Measurements from ENCODE around the gene BCAS1. TPM values are rescaled to one million over a fixed set of nuclear protein-coding genes. Genes with fewer than 3 reads are reported as not detected.
A peak's percentile ranks its signal among the peaks of the same experiment; 100 is the strongest.

The BCAS1 gene
- polyA plus RNA-seq, 3 donors from 2014 or later = 0.56 to 0.57 TPM; not detected in 1

DNA sequence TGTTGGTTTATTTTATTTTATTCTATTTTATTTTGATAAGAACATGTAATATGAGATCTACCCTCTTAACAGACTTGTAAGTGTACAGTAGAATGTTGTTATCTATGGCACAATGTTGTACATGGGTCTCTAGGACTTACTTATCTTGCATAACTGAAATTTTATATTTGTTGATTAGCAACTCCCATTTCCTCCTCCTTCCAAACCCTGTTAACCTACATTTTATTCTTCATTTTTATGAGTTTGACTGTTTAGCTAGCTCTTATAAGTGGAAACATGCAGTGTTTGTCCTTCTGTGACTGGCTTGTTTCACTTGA lies 37.9 kb upstream of the BCAS1 start:
- H3K4me1 Mint-ChIP-seq = peaks cover 1 to 3% of the 10 kb centered on the region in 2 donors
- H3K4me3 Mint-ChIP-seq = no peak overlapping the region
- no peaks in the 10 kb centered on the region for H3K9me3 Mint-ChIP-seq
- peaks cover 2 to 11% (median 8%) of the 10 kb centered on the region in 3 donors for H3K27me3 Mint-ChIP-seq (ENCODE audit: low read depth in 3 of 3)
- H3K27ac Mint-ChIP-seq = no peak overlapping the region
- no peaks in the 10 kb centered on the region for H3K36me3 Mint-ChIP-seq
- DNase-seq = no peak

DNA sequence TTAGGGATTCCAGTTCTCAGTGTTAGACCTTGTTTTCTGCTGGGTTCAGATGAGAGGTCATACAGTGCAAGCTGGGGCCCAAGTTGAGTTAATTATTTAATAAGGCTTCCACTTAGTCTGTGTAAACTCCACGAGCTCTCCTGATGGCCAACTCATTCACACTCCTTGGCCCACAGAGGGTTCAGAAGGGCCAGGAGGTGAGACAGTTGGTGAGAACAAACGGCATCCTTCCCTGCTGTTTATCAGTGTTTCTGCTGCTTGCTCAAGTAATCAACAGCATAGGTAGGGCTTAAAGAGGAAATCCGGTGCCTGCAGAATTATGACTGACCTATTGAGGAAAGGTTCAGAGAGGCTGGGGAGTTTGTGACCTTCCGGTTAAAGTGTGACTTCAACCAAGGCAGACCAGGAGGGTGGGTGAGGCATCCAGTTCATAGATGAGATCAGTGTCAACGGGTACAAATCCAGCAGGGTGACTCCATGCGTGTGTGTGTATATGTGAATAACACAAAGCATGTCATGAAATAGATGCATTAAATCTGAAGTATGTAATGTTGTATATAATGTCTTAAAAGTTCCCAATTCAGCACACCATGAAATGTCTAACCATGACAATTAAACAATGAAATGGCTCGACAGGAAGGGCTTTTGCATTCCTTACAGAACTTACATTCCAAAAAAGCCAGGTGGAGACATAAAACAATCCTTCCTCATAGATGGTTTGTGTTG lies 37.4 kb upstream of the BCAS1 start:
- no peak for DNase-seq
- peaks cover 2 to 5% of the 10 kb centered on the region in 2 donors for H3K4me1 Mint-ChIP-seq
- no peak overlapping the region for H3K4me3 Mint-ChIP-seq
- peaks cover 2 to 11% (median 8%) of the 10 kb centered on the region in 3 donors for H3K27me3 Mint-ChIP-seq (ENCODE audit: low read depth in 3 of 3)
- no peaks in the 10 kb centered on the region for H3K36me3 Mint-ChIP-seq
- no peaks in the 10 kb centered on the region for H3K9me3 Mint-ChIP-seq
- H3K27ac Mint-ChIP-seq = no peak overlapping the region

DNA sequence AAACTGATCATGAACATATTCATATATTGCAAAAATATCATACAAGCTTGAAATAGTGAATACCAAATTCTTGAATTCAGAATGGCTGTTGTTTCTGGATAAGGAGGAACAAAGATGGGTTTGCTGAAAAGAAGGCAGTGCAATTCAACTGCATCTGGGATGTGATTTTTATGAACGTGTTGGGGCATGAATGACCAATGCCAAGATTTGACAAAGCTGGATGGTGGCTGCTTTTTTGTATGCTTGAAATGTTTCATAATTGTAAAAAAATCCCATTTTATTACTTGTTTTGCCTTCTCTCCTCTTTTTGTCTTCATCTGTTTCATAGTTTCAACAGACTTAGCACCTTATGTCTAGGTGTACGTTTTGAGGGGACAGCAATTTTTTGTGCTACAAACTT lies 36.8 kb upstream of the BCAS1 start:
- H3K4me1 Mint-ChIP-seq = peaks cover 2 to 5% of the 10 kb centered on the region in 2 donors
- no peak overlapping the region for H3K4me3 Mint-ChIP-seq
- H3K27ac Mint-ChIP-seq = no peak overlapping the region
- no peaks in the 10 kb centered on the region for H3K9me3 Mint-ChIP-seq
- DNase-seq = no peak
- H3K36me3 Mint-ChIP-seq = no peaks in the 10 kb centered on the region
- peaks cover 2 to 11% (median 8%) of the 10 kb centered on the region in 3 donors for H3K27me3 Mint-ChIP-seq (ENCODE audit: low read depth in 3 of 3)

DNA sequence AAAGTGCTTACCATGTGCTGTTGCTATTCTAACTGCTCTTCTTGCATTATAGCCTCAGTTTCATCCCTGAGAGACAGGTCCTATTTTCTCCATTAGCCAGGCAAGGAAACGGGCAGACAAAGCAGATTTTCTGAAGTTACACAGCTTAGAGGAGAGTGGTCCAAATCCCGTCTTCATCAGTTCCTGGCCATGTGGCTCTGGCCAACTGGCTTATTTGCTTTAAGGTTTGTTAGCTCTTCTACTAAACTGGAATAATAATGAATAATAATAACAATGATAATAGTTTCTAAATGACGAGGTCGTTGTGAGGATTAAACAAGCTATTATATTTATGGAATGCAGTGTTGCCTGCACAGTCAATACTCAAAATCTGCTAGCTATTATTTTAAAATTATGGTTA lies 35.8 kb upstream of the BCAS1 start:
- H3K36me3 Mint-ChIP-seq = no peaks in the 10 kb centered on the region
- H3K4me3 Mint-ChIP-seq = no peak overlapping the region
- peaks cover 2 to 5% of the 10 kb centered on the region in 2 donors for H3K4me1 Mint-ChIP-seq
- no peak overlapping the region for H3K27ac Mint-ChIP-seq
- DNase-seq = no peak
- peaks cover 2 to 11% (median 8%) of the 10 kb centered on the region in 3 donors for H3K27me3 Mint-ChIP-seq (ENCODE audit: low read depth in 3 of 3)
- H3K9me3 Mint-ChIP-seq = no peaks in the 10 kb centered on the region

DNA sequence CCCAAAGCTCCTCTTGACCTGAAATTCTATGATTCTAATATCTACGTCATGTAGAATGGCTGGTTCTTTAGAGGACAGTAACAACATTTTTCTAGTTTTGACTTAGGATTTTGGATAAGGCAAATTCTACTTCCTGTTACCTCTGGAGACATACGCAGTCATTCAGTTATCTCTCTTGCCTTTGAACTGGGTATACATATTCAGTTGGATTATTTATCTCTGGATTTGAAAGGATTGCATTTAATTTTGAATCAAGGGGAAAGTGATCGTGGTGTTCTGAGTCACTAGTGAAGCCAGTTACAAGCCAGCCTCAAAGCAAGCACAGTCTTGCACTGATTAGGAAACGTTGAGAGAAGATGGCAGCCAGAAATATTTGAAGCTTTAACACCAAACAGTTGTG lies 35.3 kb upstream of the BCAS1 start:
- Mint-ChIP-seq H3K4me1 (peaks cover 2 to 5% of the 10 kb centered on the region in 2 donors), H3K36me3 (no peaks in the 10 kb centered on the region), H3K4me3 (no peak overlapping the region), H3K27ac (no peak overlapping the region), H3K27me3 (ENCODE audit: low read depth in 3 of 3) (peaks cover 2 to 11% (median 8%) of the 10 kb centered on the region in 3 donors), H3K9me3 (no peaks in the 10 kb centered on the region)
- DNase-seq = no peak

DNA sequence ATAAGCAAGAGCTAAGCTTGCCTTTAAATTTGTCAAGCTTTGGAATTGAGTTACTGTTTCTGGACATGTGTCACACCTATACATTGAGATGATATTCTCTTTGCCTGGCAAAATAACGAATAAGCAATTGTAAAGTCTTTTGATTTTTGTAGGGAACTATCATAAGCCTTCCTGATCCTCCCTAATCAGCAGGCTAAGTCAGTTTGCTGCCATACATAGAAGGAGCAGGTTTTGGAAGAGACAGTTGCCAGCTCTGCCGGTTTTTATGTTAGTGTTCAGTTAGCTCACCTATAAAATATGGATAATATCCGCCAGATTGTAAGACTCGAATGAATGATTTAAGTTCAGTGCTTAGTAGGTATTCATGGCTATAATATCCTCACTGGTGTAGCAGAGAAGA lies 34.4 kb upstream of the BCAS1 start:
- no peak overlapping the region for H3K4me3 Mint-ChIP-seq
- no peaks in the 10 kb centered on the region for H3K36me3 Mint-ChIP-seq
- peaks cover 2 to 9% (median 8%) of the 10 kb centered on the region in 3 donors for H3K27me3 Mint-ChIP-seq (ENCODE audit: low read depth in 3 of 3)
- no peak overlapping the region for H3K27ac Mint-ChIP-seq
- DNase-seq = no peak
- peaks cover 2 to 5% of the 10 kb centered on the region in 2 donors for H3K4me1 Mint-ChIP-seq
- H3K9me3 Mint-ChIP-seq = no peaks in the 10 kb centered on the region

DNA sequence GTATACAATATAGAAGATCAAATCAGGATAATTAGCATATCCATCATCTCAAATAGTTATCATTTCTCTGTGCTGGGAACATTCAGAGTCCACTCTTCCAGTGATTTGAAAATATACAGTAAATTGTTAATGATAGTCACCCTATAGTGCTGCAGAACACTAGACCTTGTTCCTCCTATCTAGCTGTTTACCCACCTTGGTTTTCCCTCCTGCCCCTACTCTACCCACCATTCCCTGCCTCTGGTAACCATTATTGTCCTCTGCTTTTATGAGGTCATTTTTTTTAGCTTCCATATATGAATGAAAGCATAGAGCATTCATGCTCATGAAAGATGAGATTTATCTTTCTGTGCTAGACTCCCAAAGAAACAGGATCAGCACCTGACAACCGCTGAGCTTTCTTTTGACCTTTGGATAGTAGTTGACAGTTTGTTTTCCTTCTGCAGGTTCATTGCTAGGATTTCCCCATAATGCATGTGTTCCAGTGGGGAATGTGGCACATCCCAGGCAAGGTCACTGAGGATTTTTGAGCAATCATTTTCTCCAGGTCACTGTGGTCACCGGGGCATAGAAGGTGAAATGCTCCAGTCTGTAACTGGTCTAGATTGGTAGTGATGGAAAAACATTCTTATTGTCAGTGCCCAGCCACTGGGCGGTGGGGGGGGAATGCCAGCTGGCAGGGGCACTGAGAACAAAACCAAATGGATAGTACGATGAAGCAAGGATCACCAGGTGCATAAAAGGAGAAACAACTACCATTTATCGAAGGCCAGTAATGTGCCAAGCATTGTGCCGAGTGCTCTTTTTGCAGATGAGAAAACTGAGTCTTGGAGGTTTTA lies 33.6 kb upstream of the BCAS1 start:
- H3K9me3 Mint-ChIP-seq = no peaks in the 10 kb centered on the region
- no peak for DNase-seq
- peaks cover 2 to 9% (median 8%) of the 10 kb centered on the region in 3 donors for H3K27me3 Mint-ChIP-seq (ENCODE audit: low read depth in 3 of 3)
- H3K27ac Mint-ChIP-seq = no peak overlapping the region
- H3K36me3 Mint-ChIP-seq = no peaks in the 10 kb centered on the region
- H3K4me1 Mint-ChIP-seq = peaks cover 2 to 5% of the 10 kb centered on the region in 2 donors
- H3K4me3 Mint-ChIP-seq = no peak overlapping the region

DNA sequence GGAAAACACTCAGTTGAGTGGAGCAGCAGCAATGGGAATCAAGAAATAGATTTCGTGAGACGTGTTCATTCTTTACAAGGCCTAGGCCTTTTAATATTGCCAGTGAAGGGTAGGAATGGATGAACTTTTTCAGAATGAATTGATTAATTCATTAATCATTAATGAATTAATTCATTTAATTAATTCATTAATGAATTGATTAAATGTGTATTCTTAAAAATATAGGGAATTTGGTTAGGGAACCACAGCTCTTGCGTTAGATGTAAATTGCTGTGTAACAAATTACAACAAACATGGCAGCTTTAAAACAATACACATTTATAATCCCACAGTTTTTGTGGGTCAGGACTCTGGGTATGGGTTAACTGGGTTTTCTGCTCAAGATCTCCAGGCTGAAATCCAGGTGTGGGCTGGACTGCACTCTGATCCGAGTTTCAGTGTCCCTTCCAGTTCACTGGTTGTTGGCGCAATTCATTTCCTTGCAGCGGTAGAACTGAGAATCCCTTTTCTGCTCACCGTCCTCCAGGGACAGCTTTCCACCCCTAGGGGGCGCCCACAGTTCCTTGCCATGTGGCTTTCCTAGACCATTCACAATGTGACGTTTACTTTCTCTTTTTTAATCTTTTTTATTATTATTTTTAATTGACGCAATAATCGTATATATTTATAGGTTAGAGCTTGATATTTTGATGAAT lies 32.8 kb upstream of the BCAS1 start:
- no peak overlapping the region for H3K4me3 Mint-ChIP-seq
- peak; percentile 45 to 64 (median 53) for DNase-seq
- no peak overlapping the region for H3K27ac Mint-ChIP-seq
- peaks cover 2 to 5% of the 10 kb centered on the region in 2 donors for H3K4me1 Mint-ChIP-seq
- H3K9me3 Mint-ChIP-seq = no peaks in the 10 kb centered on the region
- no peaks in the 10 kb centered on the region for H3K36me3 Mint-ChIP-seq
- peaks cover 7 to 8% (median 7%) of the 10 kb centered on the region in 3 donors for H3K27me3 Mint-ChIP-seq (ENCODE audit: low read depth in 3 of 3)

DNA sequence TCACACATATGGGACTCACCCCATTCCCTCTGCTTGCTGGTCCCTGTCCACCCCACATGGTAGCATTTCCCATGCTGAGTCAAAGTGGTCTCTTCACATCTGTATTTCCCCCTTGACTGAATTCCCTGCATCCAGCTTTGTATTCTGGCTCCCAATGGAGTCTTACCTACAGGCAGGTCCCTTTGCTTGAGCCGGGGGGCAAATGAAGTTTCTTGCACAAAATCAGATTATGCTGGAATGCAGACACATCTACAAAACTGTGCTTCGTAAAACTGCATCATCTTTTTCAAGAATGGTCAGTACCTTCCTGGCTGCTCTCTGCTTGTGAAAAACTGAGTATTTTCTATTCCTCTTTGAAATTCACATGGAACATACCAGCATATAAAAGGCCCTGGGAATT lies 32.1 kb upstream of the BCAS1 start:
- Mint-ChIP-seq H3K9me3 (no peaks in the 10 kb centered on the region), H3K4me3 (no peak overlapping the region), H3K36me3 (no peaks in the 10 kb centered on the region)

DNA sequence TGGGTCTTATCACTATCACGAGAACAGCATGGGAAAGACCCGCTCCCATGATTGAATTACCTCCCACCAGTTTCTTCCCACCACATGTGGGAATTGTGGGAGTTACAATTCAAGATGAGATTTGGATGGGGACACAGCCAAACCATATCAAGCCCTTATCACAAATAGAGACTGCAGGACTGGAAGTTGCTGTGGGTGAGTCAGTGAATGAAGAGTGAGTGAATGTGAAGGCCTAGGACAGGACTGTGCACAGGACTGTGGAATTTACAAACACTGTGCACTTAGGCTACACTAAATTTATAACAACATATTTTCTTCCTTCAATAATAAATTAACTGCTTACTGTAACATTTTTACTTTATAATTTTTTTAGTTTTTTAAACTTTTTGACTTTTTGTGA lies 30.2 kb upstream of the BCAS1 start:
- Mint-ChIP-seq H3K9me3 (no peaks in the 10 kb centered on the region), H3K27me3 (ENCODE audit: low read depth in 3 of 3) (peaks cover 2 to 10% (median 7%) of the 10 kb centered on the region in 3 donors), H3K36me3 (no peaks in the 10 kb centered on the region), H3K27ac (no peak overlapping the region), H3K4me1 (peaks cover 6 to 13% of the 10 kb centered on the region in 2 donors), H3K4me3 (no peak overlapping the region)
- DNase-seq = no peak

More for the DNA sequence above, 32.1 kb upstream of the BCAS1 start:
- peaks cover 2 to 5% of the 10 kb centered on the region in 2 donors for H3K4me1 Mint-ChIP-seq
- no peak overlapping the region for H3K27ac Mint-ChIP-seq
- peaks cover 3 to 10% (median 7%) of the 10 kb centered on the region in 3 donors for H3K27me3 Mint-ChIP-seq (ENCODE audit: low read depth in 3 of 3)
- no peak for DNase-seq

DNA sequence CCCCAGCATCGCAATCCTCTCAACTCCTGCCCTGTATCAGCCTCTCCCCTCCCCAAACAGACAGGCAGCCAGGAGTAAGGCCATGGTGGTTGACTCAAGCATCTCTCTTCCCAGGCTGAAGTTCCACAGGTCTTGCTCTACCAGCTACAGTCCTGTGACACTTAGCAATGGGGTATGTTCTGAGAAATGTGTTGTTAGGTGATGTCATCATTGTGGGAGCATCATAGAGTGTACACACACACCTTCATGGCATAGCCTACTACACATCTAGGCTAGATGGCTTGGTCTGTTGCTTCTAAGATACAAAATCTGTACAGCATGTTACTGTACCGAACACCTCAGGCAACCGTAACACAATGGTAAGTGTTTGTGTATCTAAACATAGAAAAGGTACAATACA lies 29.5 kb upstream of the BCAS1 start:
- H3K9me3 Mint-ChIP-seq = no peaks in the 10 kb centered on the region
- H3K4me3 Mint-ChIP-seq = no peak overlapping the region
- H3K27me3 Mint-ChIP-seq (ENCODE audit: low read depth in 3 of 3) = peaks cover 2 to 10% (median 6%) of the 10 kb centered on the region in 3 donors
- DNase-seq = no peak
- H3K4me1 Mint-ChIP-seq = peaks cover 6 to 13% of the 10 kb centered on the region in 2 donors
- no peaks in the 10 kb centered on the region for H3K36me3 Mint-ChIP-seq
- H3K27ac Mint-ChIP-seq = peak overlapping the region in 1 of 6 donors; percentile 34

DNA sequence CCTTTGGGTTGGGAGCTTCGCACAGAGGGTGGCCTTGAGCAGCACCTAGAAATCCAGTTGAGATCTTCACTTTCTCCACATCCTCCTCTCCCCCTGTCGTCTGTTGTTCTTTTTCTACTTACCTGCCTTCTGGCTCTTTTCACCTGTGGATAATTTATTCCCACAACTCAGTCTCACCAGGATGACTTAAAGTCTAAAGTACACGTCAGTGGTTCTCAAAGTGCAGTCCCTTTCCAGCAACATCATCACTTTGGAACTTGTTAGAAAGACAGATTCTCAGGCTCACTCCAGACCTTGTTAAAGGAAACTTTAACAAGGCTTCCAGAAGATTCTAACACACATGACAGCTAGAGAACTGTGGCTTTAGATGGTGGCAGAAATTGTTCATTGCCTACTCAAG lies 27.7 kb upstream of the BCAS1 start:
- Mint-ChIP-seq H3K4me1 (peaks cover 4 to 8% of the 10 kb centered on the region in 2 donors), H3K4me3 (no peak overlapping the region), H3K27me3 (ENCODE audit: low read depth in 3 of 3) (peaks cover 0 to 7% (median 2%) of the 10 kb centered on the region in 3 donors), H3K9me3 (no peaks in the 10 kb centered on the region), H3K36me3 (no peaks in the 10 kb centered on the region), H3K27ac (no peak overlapping the region)
- no peak for DNase-seq

DNA sequence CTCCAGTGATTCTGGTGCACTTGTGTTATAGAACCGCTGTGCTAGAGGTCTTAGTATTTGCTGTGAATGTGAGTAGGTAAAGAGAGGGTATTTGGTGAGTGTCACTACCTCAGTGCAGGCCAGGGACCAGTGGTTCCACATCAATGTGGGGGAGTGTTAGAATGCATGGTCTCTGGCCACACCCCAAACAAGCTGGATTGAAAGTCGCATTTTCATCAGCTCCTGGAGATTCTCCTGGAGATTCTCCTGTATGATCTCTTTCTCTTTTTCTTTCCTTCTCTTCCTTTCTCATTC lies 26.8 kb upstream of the BCAS1 start:
- Mint-ChIP-seq H3K36me3 (no peaks in the 10 kb centered on the region), H3K4me3 (no peak overlapping the region), H3K27me3 (ENCODE audit: low read depth in 3 of 3) (peaks cover 0 to 7% (median 2%) of the 10 kb centered on the region in 3 donors), H3K27ac (no peak overlapping the region), H3K4me1 (peaks cover 4 to 7% of the 10 kb centered on the region in 2 donors), H3K9me3 (no peaks in the 10 kb centered on the region)
- DNase-seq = no peak

DNA sequence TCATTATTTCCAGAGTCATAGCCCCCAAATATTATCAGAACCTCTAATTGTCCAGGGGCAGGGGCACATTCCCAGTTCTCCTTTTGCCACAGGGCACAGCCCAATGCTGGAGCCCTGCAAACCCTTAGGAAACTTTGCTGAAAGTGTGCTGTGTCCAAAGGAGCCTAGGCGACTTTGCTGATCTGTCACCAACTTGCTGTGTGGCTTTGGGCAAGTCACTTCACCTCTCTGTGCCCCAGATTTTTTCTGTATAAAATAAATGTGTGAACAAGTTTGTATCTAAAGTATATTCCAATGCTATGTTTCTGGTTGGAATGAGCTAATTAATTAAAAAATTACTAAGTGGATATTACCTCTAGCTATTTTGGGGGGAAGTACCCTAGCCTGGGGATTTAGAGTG lies 25.4 kb upstream of the BCAS1 start:
- Mint-ChIP-seq H3K4me3 (no peak overlapping the region), H3K27ac (no peak overlapping the region), H3K27me3 (ENCODE audit: low read depth in 3 of 3) (peaks cover 0 to 10% (median 2%) of the 10 kb centered on the region in 3 donors), H3K9me3 (no peaks in the 10 kb centered on the region), H3K36me3 (peaks cover 0 to 4% (median 0%) of the 10 kb centered on the region in 3 donors), H3K4me1 (peaks cover 4 to 7% of the 10 kb centered on the region in 2 donors)
- DNase-seq = no peak
